Immature natural killer cell (primary cell): ENCODE data around the gene PLPP3. TPM values are rescaled to one million over a fixed set of nuclear protein-coding genes. Genes with fewer than 3 reads are reported as not detected.

ENCODE experiments used
- DNase-seq, 3 donors: peaks; one replicate each; pipeline ENCODE4 v3.0.0; 2022; ENCODE audit warnings: mixed read lengths in 1 of 3
- H3K27ac Mint-ChIP-seq, 6 donors: one replicate each; pipeline ENCODE4 v1.8.0; 2020; ENCODE audit warnings: mixed read lengths in 6 of 6, mild to moderate bottlenecking in 5 of 6, inconsistent platforms in 4 of 6, moderate library complexity in 3 of 6
- H3K27me3 Mint-ChIP-seq, 3 donors: one replicate each; pipeline ENCODE4 v1.8.0; 2020 to 2021; ENCODE audit warnings: low read depth in 3 of 3, mild to moderate bottlenecking in 3 of 3, mixed read lengths in 3 of 3, moderate library complexity in 3 of 3, inconsistent platforms in 1 of 3
- H3K36me3 Mint-ChIP-seq, 3 donors: one replicate each; pipeline ENCODE4 v1.8.0; 2020; ENCODE audit warnings: mixed read lengths in 3 of 3, inconsistent platforms in 2 of 3, mild to moderate bottlenecking in 2 of 3
- H3K4me1 Mint-ChIP-seq, 2 donors: one replicate each; pipeline ENCODE4 v1.8.0; 2020; ENCODE audit warnings: inconsistent platforms in 2 of 2, mild to moderate bottlenecking in 2 of 2, mixed read lengths in 2 of 2, moderate library complexity in 1 of 2
- H3K4me3 Mint-ChIP-seq, 5 donors: one replicate each; pipeline ENCODE4 v1.8.0; 2020; ENCODE audit warnings: mild to moderate bottlenecking in 5 of 5, mixed read lengths in 5 of 5, inconsistent platforms in 3 of 5, moderate library complexity in 3 of 5
- H3K9me3 Mint-ChIP-seq, 6 donors: one replicate each; pipeline ENCODE4 v1.8.0; 2020; ENCODE audit warnings: mild to moderate bottlenecking in 6 of 6, mixed read lengths in 6 of 6, inconsistent platforms in 4 of 6, moderate library complexity in 3 of 6
- polyA plus RNA-seq, 3 donors: library from polyadenylated mRNA; unstranded; fragments of 300-500 nt; fragmentation: Illumina TruSeq; gene quantifications; one replicate each; pipeline ENCODE4 v1.2.3, GENCODE V29; 2021

Gene PLPP3
- polyA plus RNA-seq, 3 donors from 2014 or later: not detected

GRCh38 chr1:56569661-56570060 lies 9.7 kb downstream of the PLPP3 start:
- DNase-seq: no peak
- Mint-ChIP-seq H3K27me3 (peaks cover 0 to 4% (median 3%) of the 10 kb centered on the region in 3 donors), H3K4me1 (peaks cover 14 to 16% of the 10 kb centered on the region in 2 donors), H3K9me3 (no peaks in the 10 kb centered on the region), H3K36me3 (no peaks in the 10 kb centered on the region), H3K27ac (no peak overlapping the region), H3K4me3 (no peak overlapping the region)

DNA sequence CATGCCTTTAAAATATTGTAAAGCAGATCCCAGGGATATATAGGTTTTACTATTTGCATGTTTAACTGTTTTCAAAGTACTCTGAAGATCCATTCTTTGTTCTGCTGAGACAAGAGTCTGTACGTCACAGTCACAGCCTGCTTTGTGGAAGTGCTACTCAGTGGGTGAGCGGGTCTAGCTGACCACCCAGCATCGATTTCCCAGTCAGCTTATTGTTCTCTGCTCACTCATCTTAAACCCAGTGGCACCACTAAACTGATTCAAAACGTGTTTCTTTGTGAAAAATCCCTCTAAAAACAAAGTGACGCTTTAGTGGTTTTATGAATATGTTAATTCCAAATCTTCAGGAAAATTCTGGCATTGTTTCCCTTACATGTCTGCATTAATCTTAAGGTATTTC lies 12.4 kb downstream of the PLPP3 start:
- no peak for DNase-seq
- H3K36me3 Mint-ChIP-seq: no peaks in the 10 kb centered on the region
- no peak overlapping the region for H3K27ac Mint-ChIP-seq
- H3K9me3 Mint-ChIP-seq: no peaks in the 10 kb centered on the region
- peaks cover 14 to 18% of the 10 kb centered on the region in 2 donors for H3K4me1 Mint-ChIP-seq
- H3K27me3 Mint-ChIP-seq: peaks cover 0 to 6% (median 3%) of the 10 kb centered on the region in 3 donors
- H3K4me3 Mint-ChIP-seq: no peak overlapping the region

DNA sequence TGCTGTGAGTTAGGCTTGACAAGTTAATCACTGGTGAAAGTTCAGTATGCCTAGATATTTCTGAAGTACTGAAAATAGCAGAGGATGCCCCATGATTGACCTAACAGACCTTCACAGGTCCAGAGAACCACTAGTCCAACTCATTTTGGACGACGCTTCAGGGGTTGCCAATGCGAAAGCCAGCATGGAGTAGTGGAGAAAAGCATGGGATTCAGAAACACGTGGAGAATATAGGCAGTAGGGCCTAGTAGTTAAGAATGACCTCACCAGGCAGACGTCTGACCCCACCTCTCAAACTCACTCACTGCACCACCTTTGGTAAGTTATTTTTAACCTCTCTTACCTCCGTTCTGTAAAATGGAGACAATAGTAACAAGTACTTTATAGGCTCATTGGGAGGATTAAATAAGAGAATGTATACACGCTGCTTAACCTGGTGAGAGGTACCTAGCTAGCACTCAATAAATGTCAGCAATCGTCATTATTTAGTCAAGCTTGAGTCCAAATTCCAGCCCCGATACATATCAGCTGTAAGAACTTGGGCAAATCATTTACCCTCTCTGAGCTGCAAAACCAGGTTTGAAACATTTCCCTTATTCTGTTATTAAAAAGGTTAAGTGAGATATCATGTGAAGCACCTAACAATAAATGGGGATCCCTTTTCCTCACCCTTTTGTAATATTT lies 13.2 kb downstream of the PLPP3 start:
- Mint-ChIP-seq H3K4me3 (no peak overlapping the region), H3K27ac (no peak overlapping the region), H3K27me3 (peaks cover 0 to 4% (median 3%) of the 10 kb centered on the region in 3 donors), H3K9me3 (no peaks in the 10 kb centered on the region), H3K4me1 (peaks cover 14 to 18% of the 10 kb centered on the region in 2 donors), H3K36me3 (no peaks in the 10 kb centered on the region)
- DNase-seq: no peak

- Mint-ChIP-seq H3K4me1 (peaks cover 14 to 18% of the 10 kb centered on the region in 2 donors), H3K27me3 (peaks cover 0 to 5% (median 3%) of the 10 kb centered on the region in 3 donors), H3K4me3 (peak overlapping the region in 1 of 5 donors; percentile 1), H3K36me3 (no peaks in the 10 kb centered on the region), H3K27ac (no peak overlapping the region), H3K9me3 (no peaks in the 10 kb centered on the region)
- no peak for DNase-seq
Observed at GRCh38 chr1:56564615-56565014, 14.7 kb downstream of the PLPP3 start.

DNA sequence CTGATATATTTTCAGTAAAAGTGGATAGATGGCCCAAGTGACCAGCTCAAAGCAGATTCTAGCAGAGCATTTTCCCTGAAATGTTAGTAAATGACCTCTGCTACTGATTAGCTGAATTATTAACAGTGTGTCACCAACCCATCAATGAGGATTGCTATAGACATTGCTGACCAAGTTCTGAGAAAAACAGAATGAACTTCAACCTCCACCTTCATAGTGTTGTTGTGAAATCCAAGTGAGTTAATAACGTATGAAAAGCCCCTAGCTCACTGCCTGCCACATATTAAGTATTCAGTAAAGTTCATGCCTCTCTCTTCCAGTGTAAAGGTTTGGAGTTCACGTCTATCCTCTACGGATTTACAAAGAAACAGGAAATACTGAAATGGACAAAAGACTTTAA lies 15.8 kb downstream of the PLPP3 start:
- Mint-ChIP-seq H3K36me3 (no peaks in the 10 kb centered on the region), H3K4me3 (no peak overlapping the region), H3K27me3 (peaks cover 0 to 6% (median 0%) of the 10 kb centered on the region in 3 donors), H3K27ac (no peak overlapping the region), H3K9me3 (no peaks in the 10 kb centered on the region), H3K4me1 (peaks cover 14 to 18% of the 10 kb centered on the region in 2 donors)
- no peak for DNase-seq

DNA sequence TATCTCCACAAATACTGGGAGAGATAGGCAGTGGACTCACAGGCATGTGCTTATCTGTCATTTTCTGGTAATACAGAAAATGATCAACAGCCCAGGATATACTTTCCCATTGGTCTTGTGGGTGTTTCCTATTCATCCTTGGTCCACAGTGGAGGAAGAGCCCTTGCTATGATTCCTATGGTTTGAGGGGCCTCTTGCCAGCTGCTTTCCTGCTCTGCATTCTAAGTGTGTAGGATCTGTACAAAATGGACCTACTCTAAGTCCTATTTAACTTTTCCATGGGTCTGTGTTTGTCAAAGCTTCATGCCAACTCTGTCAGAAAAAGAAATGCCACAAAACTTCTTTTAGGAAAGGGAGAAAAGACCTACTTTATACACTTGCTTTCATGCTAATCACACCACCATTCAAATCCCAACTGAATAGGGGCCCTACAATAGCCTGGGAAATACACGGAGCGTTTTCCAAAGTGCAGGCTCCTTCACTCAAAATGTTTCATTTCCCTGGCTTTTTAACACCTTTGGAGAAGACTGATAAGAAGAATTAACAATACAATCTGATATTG lies 16.4 kb downstream of the PLPP3 start:
- H3K27ac Mint-ChIP-seq: no peak overlapping the region

DNA sequence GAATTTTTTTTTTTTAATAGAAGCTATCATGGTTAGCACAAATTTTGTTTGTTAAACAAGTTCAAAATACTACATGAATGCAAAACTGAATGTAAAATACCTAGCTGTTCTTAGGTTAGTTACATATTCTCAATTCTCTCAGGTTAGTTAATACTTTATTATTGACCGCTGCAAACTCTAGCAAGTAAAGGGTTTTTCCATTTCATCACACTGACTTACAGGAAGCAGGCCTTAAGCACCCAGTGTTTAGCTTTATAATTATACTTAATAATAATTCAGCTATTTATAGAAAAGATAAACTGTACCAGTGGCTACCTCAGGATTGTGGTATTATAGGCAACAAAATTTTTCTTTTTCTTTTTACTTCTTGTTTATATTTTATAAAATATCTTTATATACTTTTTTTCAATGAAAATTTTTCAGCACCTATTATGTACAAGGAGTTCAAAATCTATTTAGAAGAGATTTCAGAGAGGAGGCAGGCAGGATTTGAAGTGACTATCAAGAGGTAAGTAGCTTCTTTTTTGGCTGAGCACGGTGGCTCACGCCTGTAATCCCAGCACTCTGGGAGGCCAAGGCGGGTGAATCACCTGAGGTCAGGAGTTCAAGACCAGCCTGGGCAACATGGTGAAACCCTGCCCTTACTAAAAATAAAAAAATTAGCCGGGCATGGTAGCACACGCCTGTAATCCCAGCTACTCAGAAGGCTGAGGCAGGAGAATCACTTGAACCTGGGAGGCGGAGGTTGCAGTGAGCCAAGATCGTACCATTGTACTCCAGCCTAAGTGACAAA lies 17.9 kb downstream of the PLPP3 start:
- no peak for DNase-seq
- Mint-ChIP-seq H3K27ac (no peak overlapping the region), H3K27me3 (peaks cover 0 to 6% (median 0%) of the 10 kb centered on the region in 3 donors), H3K36me3 (no peaks in the 10 kb centered on the region), H3K4me3 (no peak overlapping the region), H3K9me3 (no peaks in the 10 kb centered on the region), H3K4me1 (peaks cover 14 to 18% of the 10 kb centered on the region in 2 donors)

More for the DNA sequence above, 16.4 kb downstream of the PLPP3 start:
- peaks cover 0 to 6% (median 0%) of the 10 kb centered on the region in 3 donors for H3K27me3 Mint-ChIP-seq
- no peak overlapping the region for H3K4me3 Mint-ChIP-seq
- H3K9me3 Mint-ChIP-seq: no peaks in the 10 kb centered on the region
- H3K4me1 Mint-ChIP-seq: peaks cover 14 to 18% of the 10 kb centered on the region in 2 donors
- no peak for DNase-seq
- H3K36me3 Mint-ChIP-seq: no peaks in the 10 kb centered on the region

- Mint-ChIP-seq H3K36me3 (no peaks in the 10 kb centered on the region), H3K27ac (no peak overlapping the region), H3K27me3 (peaks cover 0 to 4% (median 0%) of the 10 kb centered on the region in 3 donors), H3K4me3 (no peak overlapping the region), H3K9me3 (peaks cover 0 to 4% (median 0%) of the 10 kb centered on the region in 6 donors), H3K4me1 (no peaks in the 10 kb centered on the region)
- no peak for DNase-seq
Observed at GRCh38 chr1:56557746-56558145, 21.6 kb downstream of the PLPP3 start.

- H3K4me3 Mint-ChIP-seq: no peak overlapping the region
- DNase-seq: no peak
- H3K9me3 Mint-ChIP-seq: peaks cover 0 to 4% (median 0%) of the 10 kb centered on the region in 6 donors
- peaks cover 0 to 4% (median 0%) of the 10 kb centered on the region in 3 donors for H3K27me3 Mint-ChIP-seq
- H3K4me1 Mint-ChIP-seq: no peaks in the 10 kb centered on the region
- H3K27ac Mint-ChIP-seq: no peak overlapping the region
- H3K36me3 Mint-ChIP-seq: no peaks in the 10 kb centered on the region
Observed at GRCh38 chr1:56555448-56555847, 23.9 kb downstream of the PLPP3 start.

GRCh38 chr1:56553046-56553445 lies 26.3 kb downstream of the PLPP3 start:
- Mint-ChIP-seq H3K27me3 (peaks cover 0 to 3% (median 0%) of the 10 kb centered on the region in 3 donors), H3K4me1 (no peaks in the 10 kb centered on the region), H3K27ac (no peak overlapping the region), H3K36me3 (no peaks in the 10 kb centered on the region), H3K4me3 (no peak overlapping the region), H3K9me3 (peaks cover 0 to 4% (median 0%) of the 10 kb centered on the region in 6 donors)
- DNase-seq: no peak

GRCh38 chr1:56552349-56552748 lies 27.0 kb downstream of the PLPP3 start:
- Mint-ChIP-seq H3K27me3 (peaks cover 0 to 3% (median 0%) of the 10 kb centered on the region in 3 donors), H3K36me3 (no peaks in the 10 kb centered on the region), H3K4me3 (no peak overlapping the region), H3K4me1 (no peaks in the 10 kb centered on the region), H3K27ac (no peak overlapping the region), H3K9me3 (peaks cover 0 to 4% (median 0%) of the 10 kb centered on the region in 6 donors)
- DNase-seq: no peak

GRCh38 chr1:56551691-56552090 lies 27.7 kb downstream of the PLPP3 start:
- no peak overlapping the region for H3K4me3 Mint-ChIP-seq
- H3K27me3 Mint-ChIP-seq: peaks cover 0 to 3% (median 1%) of the 10 kb centered on the region in 3 donors
- H3K9me3 Mint-ChIP-seq: peaks cover 0 to 4% (median 0%) of the 10 kb centered on the region in 6 donors
- no peaks in the 10 kb centered on the region for H3K4me1 Mint-ChIP-seq
- no peak overlapping the region for H3K27ac Mint-ChIP-seq
- H3K36me3 Mint-ChIP-seq: no peaks in the 10 kb centered on the region
- no peak for DNase-seq

DNA sequence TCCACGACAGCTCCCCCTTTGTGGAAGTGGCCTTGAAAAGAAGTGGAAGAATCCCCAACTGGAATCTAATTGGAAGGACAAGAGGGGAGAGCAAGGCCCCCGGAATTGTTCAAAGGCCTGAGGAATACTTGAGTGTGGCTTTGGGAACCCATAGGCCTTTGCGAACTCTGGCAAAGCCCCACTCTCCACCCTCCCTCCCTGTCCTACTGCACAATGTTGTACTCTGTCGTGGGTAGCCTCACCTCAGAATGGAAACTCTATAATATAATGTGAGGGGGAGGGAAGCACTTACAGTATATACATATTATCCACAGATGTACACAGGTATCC lies 28.5 kb downstream of the PLPP3 start:
- peaks cover 0 to 3% (median 1%) of the 10 kb centered on the region in 3 donors for H3K27me3 Mint-ChIP-seq
- no peak for DNase-seq
- H3K4me3 Mint-ChIP-seq: no peak overlapping the region
- H3K4me1 Mint-ChIP-seq: no peaks in the 10 kb centered on the region
- no peaks in the 10 kb centered on the region for H3K36me3 Mint-ChIP-seq
- H3K9me3 Mint-ChIP-seq: peaks cover 0 to 2% (median 0%) of the 10 kb centered on the region in 6 donors
- no peak overlapping the region for H3K27ac Mint-ChIP-seq
